ENCODE data around the gene COL10A1.

DNA sequence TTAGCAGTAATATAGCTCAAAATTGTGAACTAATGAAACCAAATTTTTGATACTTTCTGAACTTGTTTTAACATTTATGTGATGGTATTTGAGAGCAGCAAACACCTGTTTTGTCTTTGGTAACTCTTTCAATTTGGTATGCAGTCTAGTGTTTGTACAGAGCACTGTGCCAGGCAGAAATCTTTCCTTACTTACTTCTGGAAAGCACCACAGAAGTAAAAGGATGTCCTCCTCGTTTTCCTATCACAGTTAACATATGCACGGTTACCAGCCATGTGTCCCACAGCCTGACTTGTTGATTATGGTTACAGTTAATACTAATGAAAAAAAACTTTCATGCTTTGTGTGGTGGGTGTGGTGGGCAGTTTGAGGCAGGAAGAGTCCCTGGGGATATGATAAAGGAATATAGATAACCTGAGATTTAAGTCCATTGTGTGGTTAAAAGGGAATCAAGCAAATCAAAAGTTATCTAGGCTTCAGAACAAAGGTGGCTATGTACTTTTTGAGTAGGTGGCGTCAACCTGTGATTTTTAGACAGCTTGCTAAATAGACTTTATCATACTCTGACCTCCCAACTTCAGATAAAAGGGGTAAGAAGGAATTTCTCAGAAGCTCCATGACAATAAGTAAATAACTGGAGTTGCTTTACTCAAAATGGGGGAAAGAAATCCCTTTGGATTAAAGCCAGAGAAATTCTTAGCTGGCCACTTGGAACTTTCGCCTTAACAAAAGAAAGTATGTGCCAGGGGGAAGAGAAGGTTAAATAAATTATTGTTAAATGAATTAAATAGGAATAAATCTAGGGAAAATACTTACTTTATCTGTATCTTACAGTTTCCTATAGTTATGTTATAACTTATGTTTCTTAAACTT is 20.1 kb upstream of the COL10A1 start:
- TF ChIP-seq CTCF (IDR thresholded peaks at IDR 0.05; ENCODE audit: insufficient read depth, low read depth, low read length) = no peak
- no peak for TF ChIP-seq EZH2 (IDR thresholded peaks at IDR 0.05; ENCODE audit: insufficient read depth, low read length)

Data from astrocyte (in vitro differentiated cells and primary cell).